ENCODE results near the gene TENM4.

Gene TENM4

GRCh38 chr11:79086056-79086455 is 354.8 kb downstream of the TENM4 start:
- DNase-seq (ENCODE audit: low read depth in 2 of 2): no peak

- DNase-seq (ENCODE audit: low read depth in 2 of 2): no peak
These were observed 356.4 kb downstream of the TENM4 start for GRCh38 chr11:79084382-79084781.

GRCh38 chr11:79083352-79083751 is 357.5 kb downstream of the TENM4 start:
- DNase-seq (ENCODE audit: low read depth in 2 of 2): no peak

- no peak for DNase-seq (ENCODE audit: low read depth in 2 of 2)
These were observed 357.9 kb downstream of the TENM4 start for GRCh38 chr11:79082907-79083306.

GRCh38 chr11:79082280-79082679 is 358.6 kb downstream of the TENM4 start:
- no peak for DNase-seq (ENCODE audit: low read depth in 2 of 2)

GRCh38 chr11:79081471-79082031 is 359.3 kb downstream of the TENM4 start:
- DNase-seq (ENCODE audit: low read depth in 2 of 2): no peak

- no peak for DNase-seq (ENCODE audit: low read depth in 2 of 2)
These were observed 360.3 kb downstream of the TENM4 start for GRCh38 chr11:79080551-79080950.

- DNase-seq (ENCODE audit: low read depth in 2 of 2): no peak
These were observed 361.8 kb downstream of the TENM4 start for GRCh38 chr11:79078999-79079398.

- DNase-seq (ENCODE audit: low read depth in 2 of 2): no peak
These were observed 362.4 kb downstream of the TENM4 start for GRCh38 chr11:79078456-79078855.

GRCh38 chr11:79077702-79078330 is 363.0 kb downstream of the TENM4 start:
- DNase-seq (ENCODE audit: low read depth in 2 of 2): no peak

GRCh38 chr11:79076526-79077115 is 364.2 kb downstream of the TENM4 start:
- DNase-seq (ENCODE audit: low read depth in 2 of 2): no peak

GRCh38 chr11:79074547-79074946 is 366.3 kb downstream of the TENM4 start:
- DNase-seq (ENCODE audit: low read depth in 2 of 2): no peak

GRCh38 chr11:79071190-79071589 is 369.6 kb downstream of the TENM4 start:
- no peak for DNase-seq (ENCODE audit: low read depth in 2 of 2)

GRCh38 chr11:79070518-79070917 is 370.3 kb downstream of the TENM4 start:
- no peak for DNase-seq (ENCODE audit: low read depth in 2 of 2)

GRCh38 chr11:79069504-79069903 is 371.3 kb downstream of the TENM4 start:
- DNase-seq (ENCODE audit: low read depth in 2 of 2): no peak

GRCh38 chr11:79068356-79068755 is 372.5 kb downstream of the TENM4 start:
- DNase-seq (ENCODE audit: low read depth in 2 of 2): no peak

GRCh38 chr11:79067352-79067679 is 373.5 kb downstream of the TENM4 start:
- DNase-seq (ENCODE audit: low read depth in 2 of 2): no peak

- no peak for DNase-seq (ENCODE audit: low read depth in 2 of 2)
These were observed 374.1 kb downstream of the TENM4 start for GRCh38 chr11:79066456-79067351.

- no peak for DNase-seq (ENCODE audit: low read depth in 2 of 2)
These were observed 377.7 kb downstream of the TENM4 start for GRCh38 chr11:79062814-79063762.

GRCh38 chr11:79060081-79060953 is 380.5 kb downstream of the TENM4 start:
- no peak for DNase-seq (ENCODE audit: low read depth in 2 of 2)

- no peak for DNase-seq (ENCODE audit: low read depth in 2 of 2)
These were observed 381.7 kb downstream of the TENM4 start for GRCh38 chr11:79059141-79059540.
